ENCODE results near the gene GPAM. TPM values are rescaled to one million over a fixed set of nuclear protein-coding genes. Genes with fewer than 3 reads are reported as not detected.

Gene GPAM
- total and polyA plus RNA-seq, 9 of the 15 experiments (the other 6 are each of a cell fraction or from before 2014, with no cell fraction given), result 3.5 to 7.5 (median 5.5) TPM

DNA sequence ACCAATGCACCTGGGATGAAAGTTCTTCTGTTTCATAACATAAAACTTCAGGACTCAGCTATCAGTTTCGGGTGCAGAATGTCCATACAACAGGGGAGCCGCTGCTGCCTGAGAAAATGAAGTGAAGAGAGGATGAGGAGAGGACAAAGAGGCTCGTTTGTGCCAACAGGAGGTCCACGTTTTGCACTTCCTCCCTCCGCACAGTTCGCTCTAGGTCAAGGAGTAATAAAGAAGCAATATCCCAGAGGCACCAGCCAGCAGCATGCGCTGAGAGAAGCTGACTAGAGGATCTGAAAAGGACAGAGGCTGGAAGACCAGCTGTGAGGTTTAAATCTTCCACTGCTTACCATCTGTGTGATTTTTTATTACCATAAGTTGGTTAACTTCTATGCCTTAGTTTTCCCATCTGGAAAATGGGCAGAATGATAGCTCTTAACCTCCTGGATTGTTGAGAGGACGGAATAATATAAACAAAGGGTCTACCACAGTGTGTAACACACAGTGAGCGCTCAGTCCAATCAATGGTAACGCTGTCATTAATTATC, 709 bp downstream of the GPAM start (continued):
- TF ChIP-seq CHD4 (IDR thresholded peaks at IDR 0.05; ENCODE audit: insufficient read depth, insufficient replicate concordance, low read depth, low read length, poor library complexity, severe bottlenecking) (peak; percentile 87), TGIF2 (CRISPR knock-in tag; IDR thresholded peaks at IDR 0.05) (no peak), RCOR1 (IDR thresholded peaks at IDR 0.05; ENCODE audit: borderline replicate concordance in 1 of 2, low read depth in 2 of 2, low read length in 2 of 2) (peak; percentile 27 to 83; a peak in 2 of 4 replicates)

DNA sequence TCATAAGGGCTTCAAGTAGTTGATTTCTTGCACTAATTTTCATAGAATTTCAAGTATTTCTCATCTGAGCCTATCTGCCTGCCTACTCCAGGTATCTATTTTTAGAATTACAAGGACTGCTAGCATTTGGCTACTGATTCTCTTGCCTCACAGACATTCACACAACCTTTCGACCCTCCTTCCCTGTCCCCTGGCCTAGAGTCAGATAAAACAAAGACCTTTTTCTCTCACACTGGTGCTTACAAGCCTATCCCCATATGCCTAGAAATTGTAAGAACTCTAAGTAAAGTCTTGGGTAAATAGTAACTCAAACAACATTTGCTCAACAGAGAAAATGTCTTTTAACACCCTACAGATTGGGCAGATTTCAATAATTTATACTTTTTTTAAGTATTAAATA, 6.3 kb downstream of the GPAM start:
- Histone ChIP-seq H3K4me2 (ENCODE audit: insufficient read depth, low read length) (no peak overlapping the region), H3K27ac (ENCODE audit: extremely low read depth, low read depth, low read length) (no peak overlapping the region), H3K36me3 (ENCODE audit: control insufficient read depth, insufficient read depth, low read length) (peaks cover 57% of the 10 kb centered on the region), H3K4me3 (no peak overlapping the region), H3K27me3 (ENCODE audit: control insufficient read depth in 2 of 2, insufficient read depth in 2 of 2, low read length in 2 of 2) (no peaks in the 10 kb centered on the region), H3K9me1 (ENCODE audit: control insufficient read depth, insufficient read depth, low read length) (no peaks in the 10 kb centered on the region), H3K9ac (ENCODE audit: insufficient read depth in 1 of 2, low read depth in 2 of 2, low read length in 2 of 2) (no peak overlapping the region), H3K4me1 (replicated peaks in 1 of 2; ENCODE audit: control insufficient read depth in 2 of 2, insufficient read depth in 2 of 2, low read length in 2 of 2) (no peaks in the 10 kb centered on the region), H3K9me3 (replicated peaks; ENCODE audit: control insufficient read depth, insufficient read depth, low read depth, low read length) (no peaks in the 10 kb centered on the region), H4K20me1 (replicated peaks; ENCODE audit: control insufficient read depth, insufficient read depth, low read length) (no peaks in the 10 kb centered on the region), H2AFZ (ENCODE audit: low read depth, low read length) (no peak overlapping the region), H3K79me2 (ENCODE audit: control insufficient read depth, insufficient read depth, low read length) (no peaks in the 10 kb centered on the region)
- FAIRE-seq (no peak), DNase-seq (ENCODE audit: extremely low read depth in 1 of 4, low spot score in 3 of 4) (no peak), ATAC-seq (no peak)
- TF ChIP-seq CREM (IDR thresholded peaks at IDR 0.05; ENCODE audit: low read depth) (no peak), NCOA4 (IDR thresholded peaks at IDR 0.05; ENCODE audit: partially characterized antibody) (no peak), HDAC3 (IDR thresholded peaks at IDR 0.05; ENCODE audit: borderline replicate concordance, partially characterized antibody) (no peak), ZNF212 (CRISPR knock-in tag; IDR thresholded peaks at IDR 0.05) (no peak), ZNF184 (CRISPR knock-in tag; IDR thresholded peaks at IDR 0.05) (no peak), SUPT5H (IDR thresholded peaks at IDR 0.05) (no peak), SIRT6 (IDR thresholded peaks at IDR 0.05; ENCODE audit: low read depth, low read length) (no peak), SMARCB1 (IDR thresholded peaks at IDR 0.05; ENCODE audit: insufficient read length, low read depth) (no peak), FOSL1 (tag; conservative IDR thresholded peaks at IDR 0.05) (no peak), ZNF76 (CRISPR knock-in tag; IDR thresholded peaks at IDR 0.05; ENCODE audit: borderline replicate concordance) (no peak), CXXC5 (CRISPR knock-in tag; IDR thresholded peaks at IDR 0.05) (no peak), ZNF23 (CRISPR knock-in tag; IDR thresholded peaks at IDR 0.05) (no peak), ZNF121 (CRISPR knock-in tag; conservative IDR thresholded peaks at IDR 0.05) (no peak), ZKSCAN1 (IDR thresholded peaks at IDR 0.05; ENCODE audit: low read depth, low read length) (no peak)
- TF ChIP-seq, protein P1, sequence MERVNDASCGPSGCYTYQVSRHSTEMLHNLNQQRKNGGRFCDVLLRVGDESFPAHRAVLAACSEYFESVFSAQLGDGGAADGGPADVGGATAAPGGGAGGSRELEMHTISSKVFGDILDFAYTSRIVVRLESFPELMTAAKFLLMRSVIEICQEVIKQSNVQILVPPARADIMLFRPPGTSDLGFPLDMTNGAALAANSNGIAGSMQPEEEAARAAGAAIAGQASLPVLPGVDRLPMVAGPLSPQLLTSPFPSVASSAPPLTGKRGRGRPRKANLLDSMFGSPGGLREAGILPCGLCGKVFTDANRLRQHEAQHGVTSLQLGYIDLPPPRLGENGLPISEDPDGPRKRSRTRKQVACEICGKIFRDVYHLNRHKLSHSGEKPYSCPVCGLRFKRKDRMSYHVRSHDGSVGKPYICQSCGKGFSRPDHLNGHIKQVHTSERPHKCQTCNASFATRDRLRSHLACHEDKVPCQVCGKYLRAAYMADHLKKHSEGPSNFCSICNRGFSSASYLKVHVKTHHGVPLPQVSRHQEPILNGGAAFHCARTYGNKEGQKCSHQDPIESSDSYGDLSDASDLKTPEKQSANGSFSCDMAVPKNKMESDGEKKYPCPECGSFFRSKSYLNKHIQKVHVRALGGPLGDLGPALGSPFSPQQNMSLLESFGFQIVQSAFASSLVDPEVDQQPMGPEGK (CRISPR knock-in tag; IDR thresholded peaks at IDR 0.05; ENCODE audit: borderline replicate concordance), result no peak
- TF ChIP-seq, protein P2, sequence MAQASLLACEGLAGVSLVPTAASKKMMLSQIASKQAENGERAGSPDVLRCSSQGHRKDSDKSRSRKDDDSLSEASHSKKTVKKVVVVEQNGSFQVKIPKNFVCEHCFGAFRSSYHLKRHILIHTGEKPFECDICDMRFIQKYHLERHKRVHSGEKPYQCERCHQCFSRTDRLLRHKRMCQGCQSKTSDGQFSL (CRISPR knock-in tag; IDR thresholded peaks at IDR 0.05), result no peak
- TF ChIP-seq, protein P2 (tag; IDR thresholded peaks at IDR 0.05), result no peak
- intact Hi-C loops (cut with micrococcal nuclease) (no loop called here), in situ Hi-C loops (cut with MboI) (loop anchor here (10.0 kb wide), 2 partner anchors 268 to 1852 kb away; partner anchors contain the start of genes VTI1A and ZDHHC6)
- POLR2A ChIA-PET, result no interaction called here
- WGBS (ENCODE audit: insufficient coverage, low coverage, missing lambda C conversion rate), result 100% methylated on average over 1 of the region's 1 CpG
- no TSS peak for BruUV-seq (replicated peaks)
- CTCF ChIA-PET (ENCODE audit: low intra/inter-chr PET ratio), result no interaction called here

All from K562 (cell line).